ENCODE measurements around the gene ZMYM2. TPM values are rescaled to one million over a fixed set of nuclear protein-coding genes. Genes with fewer than 3 reads are reported as not detected.
A peak's percentile ranks its signal among the peaks of the same experiment; 100 is the strongest.

ZMYM2 gene
- total RNA-seq, 1 donor: 37.2 TPM

DNA sequence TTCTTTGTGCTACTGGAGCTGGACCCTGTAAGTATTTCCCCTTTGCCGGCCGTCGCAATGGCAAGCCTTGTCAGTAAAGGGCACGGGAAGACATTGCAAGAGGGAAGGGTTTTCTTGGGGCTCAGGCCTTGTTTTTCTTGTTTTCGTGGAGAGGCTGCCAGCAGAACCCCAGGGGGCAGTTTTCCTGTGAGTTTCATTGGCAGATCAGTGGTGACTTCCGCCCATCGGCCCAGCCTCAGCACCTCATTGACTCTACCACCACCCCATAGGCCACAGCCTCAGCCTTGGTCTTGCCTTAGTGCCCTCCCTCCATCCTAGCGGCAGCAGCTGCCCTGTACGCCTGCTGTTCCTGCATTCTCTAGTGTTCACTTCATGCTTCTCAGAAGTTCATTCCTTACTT lies 140.8 kb downstream of the ZMYM2 start:
- no peak for DNase-seq (ENCODE audit: low read depth in 2 of 3, low spot score in 2 of 3)

DNA sequence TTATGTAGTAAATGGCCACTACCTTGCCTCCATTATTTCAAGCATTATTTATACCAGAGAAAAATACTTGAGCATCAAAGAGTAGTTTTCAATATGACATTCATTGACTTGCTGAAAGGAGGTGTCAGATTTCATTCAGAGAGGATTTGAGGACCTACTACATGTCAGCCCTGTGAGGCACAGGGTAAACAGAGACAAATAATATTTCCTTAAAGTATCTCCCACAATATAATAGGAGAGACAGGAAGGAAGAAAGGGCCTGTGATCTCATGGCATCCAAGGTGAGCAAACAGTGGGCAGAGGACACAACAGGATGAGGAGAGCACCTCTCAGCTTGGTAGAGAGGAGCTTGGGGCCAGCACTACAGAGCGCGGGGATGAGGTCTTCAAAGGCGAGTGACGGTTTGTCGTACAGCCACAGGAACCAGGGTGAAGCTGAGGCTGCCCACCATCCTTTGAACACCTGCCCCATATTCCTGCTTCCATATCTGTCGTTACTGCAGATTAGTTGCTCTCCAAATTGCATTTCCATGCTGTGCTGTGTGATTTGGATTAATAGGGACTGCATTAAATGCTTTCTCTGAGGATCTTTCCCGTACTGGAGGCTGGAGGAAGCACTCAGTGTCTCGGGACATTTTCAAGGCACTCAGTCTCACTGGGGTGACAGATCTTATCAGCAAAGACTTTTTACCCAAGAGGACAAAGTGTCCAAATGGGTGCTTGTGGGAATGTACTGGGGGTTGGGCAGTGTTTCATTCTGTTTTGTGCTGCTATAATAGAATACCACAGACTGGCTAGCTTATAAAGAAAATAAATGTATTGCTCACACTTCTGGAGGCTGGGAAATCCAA lies 143.2 kb downstream of the ZMYM2 start:
- no peak for DNase-seq (ENCODE audit: low read depth in 2 of 3, low spot score in 2 of 3)

DNA sequence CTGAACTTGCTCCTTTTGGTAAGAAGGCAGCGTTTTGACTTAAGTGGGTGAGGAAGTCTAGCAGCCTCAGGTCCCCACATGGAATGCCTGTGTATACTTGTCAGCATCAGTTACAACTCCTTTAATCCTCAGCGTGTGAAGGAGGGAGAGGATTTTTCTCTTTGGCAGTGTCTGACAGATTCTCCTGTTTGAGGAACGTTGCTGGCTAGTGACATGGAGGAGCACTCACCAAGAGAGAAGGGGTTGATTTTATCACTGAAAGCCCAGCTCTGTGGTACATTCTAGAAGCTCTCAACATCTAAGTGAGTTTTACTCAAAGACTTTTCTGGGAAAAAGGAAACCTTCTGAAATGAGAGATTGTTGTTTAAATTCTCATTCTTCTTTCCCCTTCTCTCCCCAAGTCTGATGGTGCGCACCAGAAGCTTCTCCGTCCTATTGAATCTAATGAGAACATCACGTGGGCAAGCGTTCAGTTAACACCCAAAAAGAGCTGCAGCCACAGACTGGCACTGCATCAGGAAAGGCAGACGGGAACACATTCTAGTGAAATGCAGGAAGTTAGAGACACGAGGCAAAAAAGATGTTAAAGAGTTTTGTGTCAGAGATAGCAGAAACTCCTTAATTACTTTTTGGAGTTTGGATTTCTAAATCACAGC lies 144.1 kb downstream of the ZMYM2 start:
- peak in 1 of 3 donors; percentile 26 for DNase-seq (ENCODE audit: low read depth in 2 of 3, low spot score in 2 of 3)

DNA sequence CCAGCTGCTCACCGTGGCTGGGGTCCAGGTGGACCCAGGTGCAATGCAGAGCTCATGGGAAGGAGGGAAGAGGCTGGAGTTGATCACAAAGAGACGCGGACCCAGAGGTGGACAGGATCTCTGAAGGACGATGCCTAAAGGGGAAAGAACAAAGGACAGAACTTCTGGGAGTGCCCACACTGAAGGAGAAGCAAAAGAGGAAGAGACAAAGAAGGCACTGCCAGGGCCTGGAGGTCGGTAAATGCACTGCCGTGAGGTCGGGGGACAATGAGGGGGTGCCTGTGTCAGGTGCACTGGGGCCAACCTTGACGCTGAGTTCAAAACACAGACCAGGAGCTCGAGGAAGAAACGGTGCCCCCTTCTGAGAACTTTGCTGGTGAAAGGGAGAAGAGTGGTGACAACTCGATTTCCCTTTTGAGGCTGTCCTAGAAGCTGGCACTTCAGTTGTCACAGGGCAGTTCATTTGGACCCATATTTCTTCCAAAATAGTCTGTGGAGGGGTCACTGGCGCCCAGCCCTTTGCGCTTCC lies 146.7 kb downstream of the ZMYM2 start:
- no peak for DNase-seq (ENCODE audit: low read depth in 2 of 3, low spot score in 2 of 3)

DNA sequence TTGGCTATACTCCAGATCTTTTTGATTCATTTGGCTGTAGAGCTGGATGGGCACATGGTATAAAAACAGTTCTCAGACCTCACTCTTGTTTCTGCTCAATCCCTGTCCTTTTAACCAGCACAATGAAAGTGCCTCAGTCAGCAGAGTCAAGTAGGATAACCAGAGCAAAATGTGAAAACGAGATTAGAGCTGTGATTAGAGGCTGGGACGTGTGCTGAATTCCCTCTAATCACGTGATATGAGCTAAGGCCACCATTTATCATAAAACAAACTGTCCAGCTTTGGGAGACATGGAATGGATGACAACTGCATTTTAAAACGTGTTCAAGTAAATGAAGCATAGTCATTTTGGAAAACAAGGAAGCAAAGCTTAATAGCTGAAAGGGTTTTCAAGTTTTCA lies 148.2 kb downstream of the ZMYM2 start:
- DNase-seq (ENCODE audit: low read depth in 2 of 3, low spot score in 2 of 3): no peak

GRCh38 chr13:20109037-20109436 lies 150.5 kb downstream of the ZMYM2 start:
- no peak for DNase-seq (ENCODE audit: low read depth in 2 of 3, low spot score in 2 of 3)

- no peak for DNase-seq (ENCODE audit: low read depth in 2 of 3, low spot score in 2 of 3)
These were observed 155.6 kb downstream of the ZMYM2 start for GRCh38 chr13:20114066-20114610.

DNA sequence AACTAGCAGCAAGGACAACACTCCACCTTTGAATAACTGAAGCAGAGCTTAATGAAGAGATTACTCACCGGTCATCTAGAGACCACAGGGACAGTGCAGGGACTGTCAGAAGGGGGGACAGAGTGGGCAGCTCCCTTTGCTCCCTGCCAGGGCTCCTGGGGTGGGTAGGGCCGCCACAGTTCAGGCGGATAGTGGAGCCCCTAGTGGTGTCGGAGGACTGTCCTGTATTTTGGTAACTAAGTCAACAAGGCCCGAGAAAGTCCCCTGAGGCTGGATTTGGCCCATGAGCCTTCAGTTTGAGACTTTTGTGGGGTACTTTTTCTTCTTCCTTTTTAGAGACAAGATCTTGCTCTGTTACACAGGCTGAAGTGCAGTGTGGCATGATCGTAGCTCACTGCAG lies 157.7 kb downstream of the ZMYM2 start:
- DNase-seq (ENCODE audit: low read depth in 2 of 3, low spot score in 2 of 3): no peak

GRCh38 chr13:20118268-20119140 lies 160.0 kb downstream of the ZMYM2 start:
- DNase-seq (ENCODE audit: low read depth in 2 of 3, low spot score in 2 of 3): no peak

DNA sequence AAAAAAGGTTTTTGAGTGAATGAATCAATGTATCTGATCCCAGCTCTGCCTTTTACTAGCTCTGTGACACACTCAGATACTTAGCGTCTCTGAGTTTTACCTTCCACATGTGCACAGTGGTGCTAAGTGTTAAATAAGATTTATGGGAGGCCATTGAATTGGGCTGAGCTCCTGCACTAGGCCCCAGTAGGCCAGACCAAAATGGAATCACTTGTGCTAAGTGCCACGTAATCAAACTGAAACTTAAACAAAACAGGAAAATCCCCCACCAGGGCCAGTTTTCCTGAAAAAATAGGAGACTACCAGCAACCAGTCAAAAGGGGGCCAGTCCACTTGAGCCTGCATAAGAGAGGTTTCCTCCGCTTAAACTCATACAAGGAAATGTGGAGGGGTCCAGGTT lies 161.4 kb downstream of the ZMYM2 start:
- DNase-seq (ENCODE audit: low read depth in 2 of 3, low spot score in 2 of 3): no peak

DNA sequence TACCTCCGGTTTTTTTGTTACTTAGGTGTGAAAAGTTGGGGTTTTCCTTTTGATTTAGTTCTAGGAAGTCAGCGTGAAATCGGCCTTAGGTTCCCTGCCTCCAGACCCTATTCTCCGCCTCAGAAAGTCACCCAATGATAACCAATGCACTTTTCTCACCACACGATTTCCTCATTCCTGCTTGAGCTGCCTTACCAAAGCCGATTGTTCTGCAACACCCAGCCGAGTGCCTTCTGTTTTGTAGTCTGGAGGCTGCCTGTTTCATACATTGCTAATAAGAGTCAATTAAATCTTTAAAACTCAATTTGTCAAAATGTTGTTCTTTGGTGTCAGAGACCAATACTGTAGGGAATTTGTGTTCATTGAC lies 162.6 kb downstream of the ZMYM2 start:
- DNase-seq (ENCODE audit: low read depth in 2 of 3, low spot score in 2 of 3): no peak

DNA sequence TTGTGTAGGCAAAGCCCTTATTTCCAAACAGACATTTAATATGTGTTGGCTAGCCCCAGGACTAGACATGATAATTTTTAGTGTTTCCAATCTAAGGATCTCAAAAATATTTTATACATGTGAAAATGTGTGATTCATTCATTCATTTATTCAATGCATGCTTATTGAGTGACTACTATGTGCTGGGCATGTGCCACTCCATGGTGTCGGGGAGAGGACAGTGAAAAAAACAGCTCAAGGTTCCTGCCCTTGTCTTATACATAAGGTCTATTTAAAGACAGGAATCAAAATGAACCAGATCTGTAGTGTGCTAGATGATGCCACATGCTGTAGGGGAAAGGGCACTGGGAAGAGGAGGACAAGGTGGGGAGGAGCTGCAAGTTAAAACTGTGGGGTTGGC lies 165.8 kb downstream of the ZMYM2 start:
- DNase-seq (ENCODE audit: low read depth in 2 of 3, low spot score in 2 of 3): no peak

DNA sequence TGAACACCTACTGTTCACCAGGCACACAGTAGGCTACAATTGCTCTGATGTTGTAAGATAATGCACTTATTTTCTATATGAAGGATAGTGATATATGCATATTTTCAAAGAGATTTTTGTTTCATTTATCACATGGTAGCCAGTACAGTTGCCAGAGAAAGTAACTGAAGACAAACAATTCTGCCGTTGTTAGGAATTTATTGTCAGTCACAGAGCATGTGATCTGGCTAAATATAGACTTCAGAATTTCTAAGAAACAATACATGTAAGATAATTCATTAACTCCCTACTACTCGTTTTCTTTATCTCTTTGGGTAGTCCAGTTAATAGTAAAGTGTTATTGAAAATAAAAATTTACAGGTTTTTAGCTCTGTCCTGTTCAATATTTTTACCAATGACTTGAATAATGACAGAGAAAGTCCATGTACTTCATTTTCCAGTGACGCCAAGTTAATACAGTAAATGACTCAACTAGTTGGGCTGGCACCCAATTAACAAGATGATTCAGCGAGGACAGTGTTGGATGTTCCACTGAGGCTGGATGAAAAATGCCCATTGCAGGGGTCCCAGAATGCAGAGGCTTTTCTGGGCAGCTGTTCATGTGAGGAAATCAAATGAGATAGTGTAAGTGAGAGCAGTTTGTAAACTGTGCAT lies 166.7 kb downstream of the ZMYM2 start:
- no peak for DNase-seq (ENCODE audit: low read depth in 2 of 3, low spot score in 2 of 3)

- no peak for DNase-seq (ENCODE audit: low read depth in 2 of 3, low spot score in 2 of 3)
These were observed 167.2 kb downstream of the ZMYM2 start for GRCh38 chr13:20125783-20126165.

DNA sequence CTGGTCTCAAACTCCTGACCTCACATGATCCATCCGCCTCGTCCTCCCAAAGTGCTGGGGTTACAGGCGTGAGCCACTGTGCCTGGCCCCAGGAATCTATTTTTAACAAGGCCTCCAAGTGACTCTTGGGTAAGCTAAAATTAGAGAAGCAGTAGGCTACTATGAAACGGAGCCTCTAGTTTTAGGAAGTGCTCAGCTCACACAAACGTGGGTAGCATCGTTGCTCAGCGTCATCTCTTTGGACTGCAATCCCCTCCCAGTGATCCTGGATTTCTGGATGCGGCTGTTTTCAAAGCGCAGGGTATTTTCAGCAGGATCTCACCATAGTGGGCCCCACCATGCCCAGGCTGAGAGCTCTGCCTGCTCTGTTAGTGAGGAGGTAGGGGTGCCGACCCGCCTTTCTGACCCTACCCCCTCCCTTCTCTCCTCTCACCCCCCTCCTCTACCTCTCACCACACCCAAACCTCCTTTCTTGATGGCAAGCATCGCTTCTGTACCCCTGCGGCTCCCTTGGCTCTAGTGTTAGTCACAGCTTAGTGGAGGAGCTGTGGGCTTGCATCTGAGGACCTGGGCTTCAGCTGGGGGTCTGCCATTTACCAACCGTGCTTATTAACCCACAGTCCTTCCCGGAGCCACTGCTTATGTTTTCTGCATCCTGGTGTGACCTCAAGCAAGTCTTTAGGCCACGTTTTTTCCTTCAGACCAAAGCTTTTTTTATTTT lies 168.2 kb downstream of the ZMYM2 start:
- DNase-seq (ENCODE audit: low read depth in 2 of 3, low spot score in 2 of 3): no peak

- peak in 2 of 3 donors; percentile 44 to 57 for DNase-seq (ENCODE audit: low read depth in 2 of 3, low spot score in 2 of 3)
These were observed 168.7 kb downstream of the ZMYM2 start for GRCh38 chr13:20127262-20127561.

DNA sequence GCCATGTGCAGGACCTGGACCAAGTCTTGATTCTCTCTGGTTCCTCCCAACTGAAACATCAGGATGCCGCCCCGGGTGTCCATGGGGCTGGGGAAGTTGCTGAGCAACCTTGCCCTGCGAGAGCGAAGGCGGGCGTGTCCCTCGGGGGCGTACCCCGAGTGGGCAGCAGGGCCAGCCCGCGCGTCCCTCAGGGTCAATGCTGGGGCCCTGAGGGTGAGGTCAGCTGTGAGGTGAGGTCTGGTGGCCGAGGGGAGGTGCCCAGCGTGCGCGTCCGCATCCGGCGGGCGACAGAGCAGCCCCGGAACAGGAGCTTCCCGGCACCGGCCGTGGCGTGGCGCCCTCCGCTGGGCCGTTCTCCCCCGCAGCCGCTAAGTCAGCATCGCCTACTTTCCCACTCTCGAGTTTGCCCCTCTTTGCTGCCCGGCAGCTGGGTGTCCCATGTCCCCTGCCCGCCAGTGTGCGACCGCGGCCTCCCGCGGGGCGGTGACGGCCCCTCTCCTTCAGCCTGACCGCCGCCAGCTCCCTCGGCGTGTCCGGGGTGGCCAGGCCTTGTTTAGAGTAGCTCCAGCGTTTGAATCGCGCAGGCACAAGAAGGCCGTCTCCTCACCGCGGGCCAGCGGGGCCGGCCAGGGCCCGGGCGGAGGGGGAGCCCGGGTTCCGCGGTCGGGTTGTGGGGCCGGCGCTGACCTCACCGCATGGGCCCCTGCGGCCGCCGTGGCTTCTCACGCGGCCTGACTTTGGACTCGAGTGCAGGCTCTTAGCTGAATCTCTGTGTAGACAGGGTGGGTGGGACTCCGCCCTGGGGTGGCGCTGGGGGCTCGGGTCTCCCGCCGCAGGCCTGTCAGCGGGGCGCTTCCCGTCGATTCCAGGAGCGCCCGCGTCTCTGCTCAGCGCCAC lies 169.3 kb downstream of the ZMYM2 start:
- peak in 2 of 3 donors; percentile 36 to 44 for DNase-seq (ENCODE audit: low read depth in 2 of 3, low spot score in 2 of 3)

DNA sequence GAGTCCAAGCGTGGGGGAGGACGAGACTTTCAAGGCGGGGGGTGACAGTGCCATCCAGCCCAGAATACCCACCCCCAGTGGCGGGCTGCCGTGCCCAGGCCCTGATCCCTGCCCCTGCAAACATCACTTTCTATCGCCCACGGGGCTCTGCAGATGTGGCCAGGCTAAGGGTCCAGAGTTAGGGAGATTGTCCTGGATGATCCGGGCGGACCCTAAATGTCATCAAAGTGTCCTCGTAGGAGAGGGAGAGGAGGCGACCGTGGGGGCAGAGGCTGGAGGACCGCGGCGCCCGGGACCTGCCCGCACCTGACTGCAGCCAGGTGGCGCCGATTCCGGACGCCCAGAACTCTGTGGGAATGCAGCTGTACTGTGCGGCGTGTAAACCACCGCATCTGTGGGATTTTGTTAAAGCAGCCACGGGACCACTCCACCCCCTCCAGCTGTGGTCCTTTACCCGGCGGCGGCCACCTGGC lies 170.0 kb downstream of the ZMYM2 start:
- DNase-seq (ENCODE audit: low read depth in 2 of 3, low spot score in 2 of 3): peak in 1 of 3 donors; percentile 29

DNA sequence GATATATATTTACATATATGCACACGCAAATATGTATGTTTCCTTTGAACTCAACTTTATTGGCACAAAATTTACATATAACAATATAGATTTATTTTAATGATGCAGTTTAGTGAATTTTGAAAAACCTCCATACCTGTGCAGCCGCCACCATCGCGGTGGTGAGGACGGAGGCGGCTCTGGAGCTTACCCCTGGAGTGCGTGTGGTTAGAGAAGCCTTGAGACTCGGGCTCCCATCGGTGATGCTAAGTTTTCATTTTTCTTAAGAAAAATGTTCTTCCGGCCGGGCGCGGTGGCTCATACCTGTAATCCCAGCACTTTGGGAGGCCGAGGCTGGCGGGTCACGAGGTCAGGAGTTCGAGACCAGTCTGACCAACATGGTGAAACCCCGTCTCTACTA lies 170.5 kb downstream of the ZMYM2 start:
- no peak for DNase-seq (ENCODE audit: low read depth in 2 of 3, low spot score in 2 of 3)
